Endodermal cell (in vitro differentiated cells): ENCODE results near the gene GAS7. TPM values are rescaled to one million over a fixed set of nuclear protein-coding genes. Genes with fewer than 3 reads are reported as not detected.

ENCODE experiments used
- DNase-seq: peaks from one replicate; pipeline ENCODE4 v3.0.0-alpha.2; 2017
- H3K27ac ChIP-seq: 2 replicates; pipeline ENCODE4 v1.5.1; 2013; ENCODE audit warnings: mild to moderate bottlenecking, low read depth, low read length, moderate library complexity
- H3K27me3 ChIP-seq: 2 replicates; pipeline ENCODE4 v1.6.1; 2013; ENCODE audit warnings: mild to moderate bottlenecking, low read length, moderate library complexity; ENCODE audit not compliant: insufficient read depth, control insufficient read depth, poor library complexity, severe bottlenecking
- H3K36me3 ChIP-seq: 2 replicates; pipeline ENCODE4 v1.7.0; 2013; ENCODE audit warnings: mild to moderate bottlenecking, low read length, moderate library complexity; ENCODE audit not compliant: control insufficient read depth, insufficient read depth
- H3K4me1 ChIP-seq: one replicate; pipeline ENCODE4 v1.7.0; 2013; ENCODE audit warnings: low read length; ENCODE audit not compliant: control insufficient read depth, insufficient read depth
- H3K4me3 ChIP-seq: 2 replicates; pipeline ENCODE4 v1.5.1; 2013; ENCODE audit warnings: mild to moderate bottlenecking, low read length, moderate library complexity
- H3K9ac ChIP-seq: 2 replicates; pipeline ENCODE4 v1.6.1; 2013; ENCODE audit warnings: mild to moderate bottlenecking, low read length, moderate library complexity; ENCODE audit not compliant: poor library complexity, severe bottlenecking; ENCODE audit errors: extremely low read depth
- H3K9me3 ChIP-seq: 2 replicates; pipeline ENCODE4 v1.6.1; 2013; ENCODE audit warnings: mild to moderate bottlenecking, low read length, moderate library complexity; ENCODE audit not compliant: control insufficient read depth
- H3K27ac Mint-ChIP-seq: 2 replicates; pipeline ENCODE4 v1.8.0; 2020; ENCODE audit warnings: mixed read lengths
- H3K27me3 Mint-ChIP-seq: 2 replicates; pipeline ENCODE4 v1.8.0; 2021; ENCODE audit warnings: mild to moderate bottlenecking, mixed read lengths; ENCODE audit not compliant: insufficient read depth
- H3K36me3 Mint-ChIP-seq: 2 replicates; pipeline ENCODE4 v1.8.0; 2020; ENCODE audit warnings: low read depth, mixed read lengths
- H3K4me1 Mint-ChIP-seq: 2 replicates; pipeline ENCODE4 v1.8.0; 2020; ENCODE audit warnings: mixed read lengths
- H3K4me3 Mint-ChIP-seq: 2 replicates; pipeline ENCODE4 v1.8.0; 2020; ENCODE audit warnings: mild to moderate bottlenecking, moderate library complexity, mixed read lengths
- H3K9me3 Mint-ChIP-seq: 2 replicates; pipeline ENCODE4 v1.8.0; 2020; ENCODE audit warnings: mild to moderate bottlenecking, mixed read lengths
- WGBS, 2 experiments: methylation state at CpG; one replicate each; pipeline versions ENCODE4 v1.1.5 to v1.1.7; 2013; ENCODE audit warnings: missing lambda C conversion rate in 2 of 2, mixed read lengths in 1 of 2; ENCODE audit not compliant: insufficient coverage in 1 of 2, insufficient read length in 1 of 2; 5-methylcytosine and 5-hydroxymethylcytosine counted together
- total RNA-seq, 2 donors: library from RNA; stranded (reverse); fragmentation: NEBNext Ultra II Directional in 1 of 2; extraction: Animal tissue kit (Norgen Biotek cat#: 25700) in 1 of 2; gene quantifications; 2 replicates in 1 of 2; 3 replicates in 1 of 2; pipeline ENCODE4 v1.2.1, GENCODE V29; 2021
- TF ChIP-seq, protein P1 (sequence below): fragments of 200-600 bp; sonication (generic); conservative IDR thresholded peaks from 2 replicates; pipeline ENCODE4 v1.5.0; 2021; ENCODE audit warnings: antibody characterized with exemption, mild to moderate bottlenecking

The GAS7 gene
- total RNA-seq, 2 donors from 2014 or later: 8.6 to 14.7 TPM

- Mint-ChIP-seq H3K27ac (no peak overlapping the region), H3K4me1 (peaks cover 22% of the 10 kb centered on the region), H3K36me3 (no peaks in the 10 kb centered on the region), H3K4me3 (no peak overlapping the region), H3K27me3 (peaks cover 2% of the 10 kb centered on the region), H3K9me3 (peaks cover 4% of the 10 kb centered on the region)
- Histone ChIP-seq H3K4me3 (no peak overlapping the region), H3K27ac (no peak overlapping the region), H3K27me3 (no peaks in the 10 kb centered on the region), H3K36me3 (no peaks in the 10 kb centered on the region), H3K9me3 (peaks cover 6% of the 10 kb centered on the region), H3K9ac (no peak overlapping the region), H3K4me1 (peaks cover 10% of the 10 kb centered on the region)
- no peak for DNase-seq
- TF ChIP-seq, protein P1, sequence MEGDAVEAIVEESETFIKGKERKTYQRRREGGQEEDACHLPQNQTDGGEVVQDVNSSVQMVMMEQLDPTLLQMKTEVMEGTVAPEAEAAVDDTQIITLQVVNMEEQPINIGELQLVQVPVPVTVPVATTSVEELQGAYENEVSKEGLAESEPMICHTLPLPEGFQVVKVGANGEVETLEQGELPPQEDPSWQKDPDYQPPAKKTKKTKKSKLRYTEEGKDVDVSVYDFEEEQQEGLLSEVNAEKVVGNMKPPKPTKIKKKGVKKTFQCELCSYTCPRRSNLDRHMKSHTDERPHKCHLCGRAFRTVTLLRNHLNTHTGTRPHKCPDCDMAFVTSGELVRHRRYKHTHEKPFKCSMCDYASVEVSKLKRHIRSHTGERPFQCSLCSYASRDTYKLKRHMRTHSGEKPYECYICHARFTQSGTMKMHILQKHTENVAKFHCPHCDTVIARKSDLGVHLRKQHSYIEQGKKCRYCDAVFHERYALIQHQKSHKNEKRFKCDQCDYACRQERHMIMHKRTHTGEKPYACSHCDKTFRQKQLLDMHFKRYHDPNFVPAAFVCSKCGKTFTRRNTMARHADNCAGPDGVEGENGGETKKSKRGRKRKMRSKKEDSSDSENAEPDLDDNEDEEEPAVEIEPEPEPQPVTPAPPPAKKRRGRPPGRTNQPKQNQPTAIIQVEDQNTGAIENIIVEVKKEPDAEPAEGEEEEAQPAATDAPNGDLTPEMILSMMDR: no peak
- 83 to 95% methylated on average over 3 of the region's 3 CpGs for WGBS, 2 experiments
These were observed 28.2 kb downstream of the GAS7 start for GRCh38 chr17:10170233-10170632.

DNA sequence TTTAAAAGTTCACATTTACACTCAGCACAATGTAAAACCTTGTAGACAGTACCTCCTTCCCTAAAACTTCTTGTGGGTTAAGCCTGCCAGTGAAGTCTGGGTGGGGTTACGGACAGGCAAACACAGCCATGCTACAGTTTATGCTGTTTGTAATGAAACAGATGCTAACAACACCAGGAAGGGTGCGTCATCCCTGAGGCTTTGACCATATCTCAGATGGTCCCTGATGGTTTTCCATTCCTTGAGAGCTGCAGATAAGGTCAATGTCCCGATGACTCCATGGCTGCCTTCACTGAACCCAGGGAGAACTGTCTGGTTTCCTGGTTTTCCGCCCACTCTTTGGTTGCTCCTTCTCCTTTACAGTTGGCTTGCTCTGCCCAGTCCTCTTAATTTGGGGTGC, 29.1 kb downstream of the GAS7 start:
- Histone ChIP-seq H3K4me1 (peaks cover 10% of the 10 kb centered on the region), H3K9ac (no peak overlapping the region), H3K9me3 (peaks cover 6% of the 10 kb centered on the region), H3K36me3 (no peaks in the 10 kb centered on the region), H3K27ac (no peak overlapping the region), H3K27me3 (no peaks in the 10 kb centered on the region), H3K4me3 (no peak overlapping the region)
- Mint-ChIP-seq H3K4me1 (peaks cover 22% of the 10 kb centered on the region), H3K27ac (peak overlapping the region; percentile 12), H3K36me3 (no peaks in the 10 kb centered on the region), H3K9me3 (peaks cover 4% of the 10 kb centered on the region), H3K27me3 (peaks cover 2% of the 10 kb centered on the region), H3K4me3 (no peak overlapping the region)
- DNase-seq: no peak
- 90 to 93% methylated on average over 3 to 4 of the region's 4 CpGs for WGBS, 2 experiments
- TF ChIP-seq, protein P1: no peak

DNA sequence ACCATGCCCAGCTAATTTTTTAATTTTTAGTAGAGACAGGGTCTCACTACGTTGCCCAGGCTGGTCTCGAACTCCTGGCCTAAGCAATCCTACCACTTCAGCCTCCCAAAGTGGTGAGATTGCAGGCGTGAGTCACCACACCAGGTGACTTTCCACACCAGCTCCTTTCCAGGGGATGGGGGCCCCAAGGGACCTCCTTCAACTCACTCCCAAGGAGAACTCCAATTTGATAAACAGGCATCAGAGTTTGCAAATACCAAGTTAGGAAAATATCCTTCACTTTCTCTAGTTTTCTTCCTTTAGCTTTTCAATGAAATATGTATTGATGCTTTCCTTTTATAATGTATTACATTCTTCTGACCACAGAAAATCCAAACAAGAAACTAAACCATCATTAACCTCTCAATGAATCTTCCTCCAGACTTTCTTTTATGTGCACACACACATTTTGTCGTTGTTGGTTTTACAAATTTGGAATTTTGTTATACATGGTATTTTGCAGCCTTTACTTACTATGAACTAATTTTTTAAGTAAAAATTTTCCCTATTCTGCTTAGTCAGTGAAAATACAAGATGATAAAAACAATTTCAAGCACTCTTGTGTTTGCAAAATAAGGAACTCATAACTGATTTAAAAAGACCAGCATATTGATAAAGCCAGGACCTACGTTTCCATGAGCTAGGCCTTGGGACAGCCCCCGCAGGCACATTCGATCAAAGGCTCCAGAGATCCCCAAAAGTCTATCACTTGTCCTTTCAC, 32.0 kb downstream of the GAS7 start:
- no peaks in the 10 kb centered on the region for H3K9me3 ChIP-seq
- Mint-ChIP-seq H3K27ac (no peak overlapping the region), H3K4me3 (no peak overlapping the region), H3K9me3 (no peaks in the 10 kb centered on the region), H3K4me1 (peaks cover 14% of the 10 kb centered on the region), H3K36me3 (no peaks in the 10 kb centered on the region), H3K27me3 (peaks cover 2% of the 10 kb centered on the region)
- H3K27ac ChIP-seq: no peak overlapping the region
- no peak for DNase-seq
- no peaks in the 10 kb centered on the region for H3K36me3 ChIP-seq
- 93 to 94% methylated on average over 6 of the region's 7 CpGs for WGBS, 2 experiments
- no peaks in the 10 kb centered on the region for H3K27me3 ChIP-seq
- no peak overlapping the region for H3K4me3 ChIP-seq
- H3K9ac ChIP-seq: no peak overlapping the region
- TF ChIP-seq, protein P1: no peak
- no peaks in the 10 kb centered on the region for H3K4me1 ChIP-seq
